ENCODE results near the gene RNU5B-1.

DNA sequence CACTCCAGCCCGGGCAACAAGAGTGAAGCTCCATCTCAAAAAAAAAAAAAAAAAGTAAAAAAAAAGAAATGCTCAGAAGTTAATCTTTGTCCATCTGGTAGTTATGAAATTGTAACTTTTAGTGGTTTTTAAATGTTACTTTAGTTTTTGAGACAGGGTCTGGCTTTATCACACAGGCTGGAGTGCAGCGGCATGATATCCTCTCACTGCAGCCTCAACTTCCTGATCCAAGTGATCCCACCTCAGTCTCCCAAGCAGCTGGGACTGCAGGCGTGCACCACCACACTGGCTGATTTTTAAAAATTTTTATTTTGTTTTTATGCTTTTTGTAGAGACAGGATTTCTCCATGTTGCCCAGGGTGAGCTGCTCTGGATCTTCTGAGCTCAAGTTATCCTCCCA, 1.3 kb downstream of the RNU5B-1 start:
- TF ChIP-seq CEBPB (IDR thresholded peaks at IDR 0.05; ENCODE audit: low read depth, low read length), result no peak
- TF ChIP-seq, protein P1, sequence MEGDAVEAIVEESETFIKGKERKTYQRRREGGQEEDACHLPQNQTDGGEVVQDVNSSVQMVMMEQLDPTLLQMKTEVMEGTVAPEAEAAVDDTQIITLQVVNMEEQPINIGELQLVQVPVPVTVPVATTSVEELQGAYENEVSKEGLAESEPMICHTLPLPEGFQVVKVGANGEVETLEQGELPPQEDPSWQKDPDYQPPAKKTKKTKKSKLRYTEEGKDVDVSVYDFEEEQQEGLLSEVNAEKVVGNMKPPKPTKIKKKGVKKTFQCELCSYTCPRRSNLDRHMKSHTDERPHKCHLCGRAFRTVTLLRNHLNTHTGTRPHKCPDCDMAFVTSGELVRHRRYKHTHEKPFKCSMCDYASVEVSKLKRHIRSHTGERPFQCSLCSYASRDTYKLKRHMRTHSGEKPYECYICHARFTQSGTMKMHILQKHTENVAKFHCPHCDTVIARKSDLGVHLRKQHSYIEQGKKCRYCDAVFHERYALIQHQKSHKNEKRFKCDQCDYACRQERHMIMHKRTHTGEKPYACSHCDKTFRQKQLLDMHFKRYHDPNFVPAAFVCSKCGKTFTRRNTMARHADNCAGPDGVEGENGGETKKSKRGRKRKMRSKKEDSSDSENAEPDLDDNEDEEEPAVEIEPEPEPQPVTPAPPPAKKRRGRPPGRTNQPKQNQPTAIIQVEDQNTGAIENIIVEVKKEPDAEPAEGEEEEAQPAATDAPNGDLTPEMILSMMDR (conservative IDR thresholded peaks at IDR 0.05; ENCODE audit: low read depth, low read length), result no peak
- no peak for TF ChIP-seq POLR2A (IDR thresholded peaks at IDR 0.05; ENCODE audit: low read depth, low read length)
- no peak for TF ChIP-seq SMC3 (IDR thresholded peaks at IDR 0.05; ENCODE audit: low read depth, low read length)
- TF ChIP-seq MXI1 (IDR thresholded peaks at IDR 0.05; ENCODE audit: borderline replicate concordance, low read depth, low read length), result no peak
- TF ChIP-seq, protein P2, sequence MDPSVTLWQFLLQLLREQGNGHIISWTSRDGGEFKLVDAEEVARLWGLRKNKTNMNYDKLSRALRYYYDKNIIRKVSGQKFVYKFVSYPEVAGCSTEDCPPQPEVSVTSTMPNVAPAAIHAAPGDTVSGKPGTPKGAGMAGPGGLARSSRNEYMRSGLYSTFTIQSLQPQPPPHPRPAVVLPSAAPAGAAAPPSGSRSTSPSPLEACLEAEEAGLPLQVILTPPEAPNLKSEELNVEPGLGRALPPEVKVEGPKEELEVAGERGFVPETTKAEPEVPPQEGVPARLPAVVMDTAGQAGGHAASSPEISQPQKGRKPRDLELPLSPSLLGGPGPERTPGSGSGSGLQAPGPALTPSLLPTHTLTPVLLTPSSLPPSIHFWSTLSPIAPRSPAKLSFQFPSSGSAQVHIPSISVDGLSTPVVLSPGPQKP (IDR thresholded peaks at IDR 0.05; ENCODE audit: borderline replicate concordance, low read depth, low read length), result no peak
- no peak for TF ChIP-seq RFX5 (IDR thresholded peaks at IDR 0.05; ENCODE audit: low read depth, low read length)
- TF ChIP-seq, protein P3, sequence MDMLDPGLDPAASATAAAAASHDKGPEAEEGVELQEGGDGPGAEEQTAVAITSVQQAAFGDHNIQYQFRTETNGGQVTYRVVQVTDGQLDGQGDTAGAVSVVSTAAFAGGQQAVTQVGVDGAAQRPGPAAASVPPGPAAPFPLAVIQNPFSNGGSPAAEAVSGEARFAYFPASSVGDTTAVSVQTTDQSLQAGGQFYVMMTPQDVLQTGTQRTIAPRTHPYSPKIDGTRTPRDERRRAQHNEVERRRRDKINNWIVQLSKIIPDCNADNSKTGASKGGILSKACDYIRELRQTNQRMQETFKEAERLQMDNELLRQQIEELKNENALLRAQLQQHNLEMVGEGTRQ (IDR thresholded peaks at IDR 0.05; ENCODE audit: low read depth, low read length), result no peak
- TF ChIP-seq MAZ (IDR thresholded peaks at IDR 0.05; ENCODE audit: borderline replicate concordance, low read depth, low read length), result no peak
- TF ChIP-seq FOS (IDR thresholded peaks at IDR 0.05; ENCODE audit: low read depth, low read length), result no peak
- no peak for TF ChIP-seq RAD21 (IDR thresholded peaks at IDR 0.05; ENCODE audit: low read length)
- no peak for TF ChIP-seq BHLHE40 (IDR thresholded peaks at IDR 0.05; ENCODE audit: low read depth, low read length)
- TF ChIP-seq NFE2L2 (IDR thresholded peaks at IDR 0.05; ENCODE audit: low read depth, low read length), result no peak
- TF ChIP-seq CHD1 (IDR thresholded peaks at IDR 0.05; ENCODE audit: low read depth, low read length), result no peak
